Stimulated activated CD8-positive, alpha-beta memory T cell treated with anti-CD3 and anti-CD28 coated beads, Interleukin-4, amount 100 ng/mL, for 1 hour (primary cell): ENCODE measurements around the gene SUFU.
A peak's percentile ranks its signal among the peaks of the same experiment; 100 is the strongest.

Source experiments
- DNase-seq, 2 donors: peaks; one replicate each; pipeline ENCODE4 v3.0.0-alpha.2; 2020; ENCODE audit warnings: low read depth in 2 of 2, low spot score in 1 of 2

Gene SUFU

DNA sequence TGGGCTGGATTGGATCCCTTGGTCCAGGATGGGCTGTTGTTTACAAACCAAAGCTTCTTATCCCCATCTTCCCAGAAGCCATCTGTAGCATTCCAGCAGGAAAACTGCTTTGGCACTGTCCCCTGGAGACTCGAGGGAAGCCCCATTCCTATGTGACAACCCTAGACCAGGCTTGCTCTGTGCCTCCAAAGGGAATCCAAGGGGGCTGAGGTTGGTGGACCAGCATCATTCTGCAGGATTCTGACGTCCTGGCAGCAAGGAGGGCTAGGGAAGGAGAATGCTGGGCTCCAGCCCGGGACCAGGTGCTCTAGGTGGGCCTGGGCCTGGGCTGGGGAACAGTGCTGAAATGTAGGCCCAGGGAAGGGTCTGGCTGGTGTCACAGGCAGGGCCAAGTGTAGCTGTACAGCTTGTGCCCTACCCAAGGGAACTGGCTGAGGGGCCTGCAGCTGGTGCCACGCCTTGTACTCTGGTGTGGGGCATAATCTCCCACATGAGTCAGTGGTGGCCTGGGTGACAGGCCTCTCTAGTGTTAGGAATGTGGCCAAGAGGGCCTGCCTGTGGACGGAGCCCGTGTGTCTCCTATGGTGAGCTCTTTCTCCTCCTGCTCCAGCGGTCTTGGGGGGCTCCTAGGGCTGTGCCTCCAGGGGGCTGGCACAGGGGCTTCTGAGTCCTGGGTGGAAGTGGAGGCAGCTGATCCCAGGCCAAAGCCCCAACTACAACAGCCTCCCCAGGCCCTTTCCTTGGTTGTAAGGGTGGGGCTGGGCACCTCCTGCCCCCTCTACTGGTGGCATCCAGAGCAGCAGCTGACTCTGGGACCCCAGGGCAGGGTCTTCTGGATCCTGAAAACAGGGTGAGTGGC is 165.7 kb downstream of the SUFU start:
- DNase-seq = no peak

DNA sequence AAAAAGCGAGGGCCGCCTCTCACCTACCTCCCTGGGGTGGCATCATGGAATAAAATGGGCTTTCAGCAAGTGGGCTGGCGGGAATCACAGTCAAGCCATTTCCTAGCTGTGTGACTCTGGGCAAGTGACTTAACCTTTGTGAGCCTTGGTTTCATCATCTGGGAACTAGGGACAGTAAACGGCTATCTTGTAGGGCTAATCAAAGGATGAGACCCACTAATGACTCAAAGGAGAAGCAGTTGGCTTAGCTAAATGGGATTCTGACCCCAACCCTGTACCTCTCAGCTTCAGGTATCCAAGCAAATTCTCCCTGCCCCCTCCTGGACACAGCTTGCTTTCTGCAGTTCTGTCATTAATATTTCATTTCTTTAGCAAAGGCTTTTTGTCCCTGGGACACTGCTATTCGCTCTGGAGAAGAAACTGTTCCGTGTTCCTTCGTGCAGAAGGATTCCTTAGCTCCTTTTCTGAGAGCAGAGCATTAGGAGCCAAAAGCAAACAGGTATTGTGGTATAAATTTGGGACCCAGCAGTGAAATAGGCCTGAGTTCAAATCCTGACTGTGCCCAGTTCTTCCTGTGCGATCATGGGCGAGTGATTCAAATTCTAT is 166.4 kb downstream of the SUFU start:
- no peak for DNase-seq

DNA sequence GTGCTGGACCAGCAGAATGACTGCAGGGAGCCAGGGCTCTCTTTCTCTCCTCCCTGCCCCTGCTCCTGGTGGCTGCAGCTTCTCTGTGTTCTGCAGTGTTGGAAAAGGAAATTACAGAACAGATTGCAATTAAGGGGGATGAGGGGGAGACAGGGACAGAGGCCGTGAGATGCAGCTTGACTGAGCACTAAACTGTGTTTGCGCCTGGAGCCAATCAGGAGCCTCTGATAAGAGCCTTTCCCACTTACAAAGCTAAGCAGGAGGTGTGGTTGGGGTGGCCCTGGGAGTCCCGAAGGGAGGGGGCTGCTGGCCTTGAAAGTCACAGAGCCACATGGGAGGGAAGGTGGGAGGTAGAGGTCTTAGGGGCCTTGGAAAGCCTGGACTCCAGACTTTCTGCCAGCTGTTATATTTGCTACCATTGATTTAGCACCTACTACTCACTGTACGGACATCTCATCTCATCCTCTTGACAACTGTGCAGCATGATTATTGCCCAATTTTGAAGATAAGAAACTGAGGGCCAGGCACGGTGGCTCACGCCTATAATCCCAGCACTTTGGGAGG is 167.2 kb downstream of the SUFU start:
- DNase-seq = no peak

DNA sequence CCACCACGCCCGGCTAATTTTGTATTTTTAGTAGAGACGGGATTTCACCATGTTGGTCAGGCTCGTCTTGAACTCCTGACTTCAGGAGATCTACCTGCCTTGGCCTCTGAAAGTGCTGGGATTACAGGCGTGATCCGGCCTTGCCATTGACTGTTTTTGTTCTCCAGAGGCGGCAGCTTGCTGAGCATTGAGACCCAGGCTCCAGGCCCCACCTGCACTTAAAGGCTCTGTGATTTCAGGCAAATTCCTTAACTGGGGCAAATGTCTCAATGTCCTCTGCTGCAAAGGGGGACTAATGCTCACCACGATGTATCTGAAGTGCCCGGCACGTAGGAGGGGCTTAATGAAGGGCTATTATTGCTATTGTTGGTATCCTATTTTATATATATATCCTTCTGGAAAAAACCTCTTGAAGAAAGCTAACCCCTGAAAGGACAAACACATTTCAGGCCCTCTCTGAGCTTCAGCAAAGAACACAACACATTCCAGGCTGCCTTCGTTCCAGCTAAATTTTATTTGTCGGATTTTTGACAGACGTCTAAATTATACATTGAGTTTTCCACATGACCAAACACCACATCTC is 169.6 kb downstream of the SUFU start:
- no peak for DNase-seq

DNA sequence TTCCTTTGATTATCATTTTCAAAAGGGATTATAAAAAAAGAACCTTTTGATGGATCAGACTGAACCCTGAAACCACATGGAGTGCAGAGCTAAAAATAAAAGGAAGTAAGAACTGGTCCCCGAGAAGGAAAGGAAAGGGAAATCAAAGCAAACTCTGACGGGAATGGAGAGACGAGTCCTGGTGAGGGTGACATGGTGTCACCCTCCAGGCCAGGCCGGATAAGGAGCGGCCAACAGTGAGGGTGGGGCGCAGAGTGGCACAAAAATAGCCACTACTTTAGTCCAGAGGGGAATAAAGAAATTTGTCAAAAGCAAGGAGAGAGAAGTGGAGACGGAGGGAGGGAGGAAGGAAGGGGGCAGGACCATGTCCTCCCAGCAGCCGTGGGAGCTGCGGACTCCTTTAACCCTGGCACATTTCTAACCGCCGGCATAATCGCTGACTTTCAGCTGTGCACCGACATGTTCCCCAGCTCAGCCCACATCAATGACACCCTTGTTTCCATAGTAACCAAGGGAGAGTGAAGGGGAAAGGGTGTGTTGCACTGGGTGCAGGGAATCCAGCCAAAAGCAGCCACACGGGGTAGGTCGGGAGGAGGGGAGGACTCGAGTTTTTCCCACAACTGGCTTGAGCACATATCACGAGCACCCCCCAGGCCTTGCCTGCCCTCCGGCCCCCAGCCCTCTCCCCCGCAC is 170.2 kb downstream of the SUFU start:
- DNase-seq = peak in 1 of 2 donors; percentile 35

DNA sequence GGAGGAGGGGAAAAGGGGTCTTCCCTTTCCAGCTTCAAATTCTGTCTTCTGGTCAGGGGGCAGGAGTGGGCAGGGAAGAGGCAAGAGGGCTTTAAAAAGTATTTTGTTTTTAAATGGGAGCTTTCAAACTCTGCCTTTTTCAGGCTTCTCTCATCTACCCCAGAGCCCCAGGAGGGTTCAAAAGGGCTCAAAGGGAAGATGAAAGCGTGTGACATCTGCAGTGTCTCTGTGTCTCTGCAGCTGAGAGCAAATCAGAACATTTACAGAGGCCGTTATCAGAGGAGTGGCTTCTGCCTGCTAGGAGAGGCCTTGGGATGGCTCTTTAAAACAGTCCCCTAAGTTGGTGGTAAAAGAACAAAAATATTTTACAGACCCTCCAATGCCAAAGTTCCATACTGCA is 170.8 kb downstream of the SUFU start:
- no peak for DNase-seq

DNA sequence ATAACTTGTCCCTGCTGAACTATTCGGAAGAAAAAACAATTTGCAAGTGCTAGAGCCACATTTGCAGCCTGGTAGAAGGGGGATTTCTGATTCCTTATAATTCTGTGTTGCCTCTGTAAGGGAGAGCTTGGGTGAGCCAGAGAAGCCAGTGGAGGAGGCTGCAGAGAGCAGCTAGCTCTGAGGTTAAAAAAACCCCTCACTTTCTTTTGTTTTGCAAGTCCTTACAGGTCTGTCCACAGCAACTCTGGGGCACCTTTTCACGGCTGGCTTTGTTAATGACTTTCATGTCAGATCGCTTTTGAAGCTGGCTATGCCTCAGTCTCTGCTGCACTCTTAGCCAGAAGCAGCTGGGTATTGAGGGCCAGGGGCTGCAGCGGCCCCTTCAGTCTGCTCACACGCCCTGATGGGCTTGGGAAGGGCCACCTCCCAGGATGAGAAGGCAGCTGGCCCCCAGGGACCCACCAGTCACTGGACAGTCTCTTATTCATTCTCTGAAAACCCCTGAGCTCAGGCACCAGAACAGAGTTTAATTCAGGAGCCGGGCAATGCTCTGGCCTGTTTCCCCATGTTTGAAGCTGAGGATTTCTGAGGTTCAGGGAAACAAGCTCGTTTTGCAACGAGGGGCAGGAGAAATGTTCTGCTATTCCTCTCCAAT is 171.4 kb downstream of the SUFU start:
- no peak for DNase-seq

DNA sequence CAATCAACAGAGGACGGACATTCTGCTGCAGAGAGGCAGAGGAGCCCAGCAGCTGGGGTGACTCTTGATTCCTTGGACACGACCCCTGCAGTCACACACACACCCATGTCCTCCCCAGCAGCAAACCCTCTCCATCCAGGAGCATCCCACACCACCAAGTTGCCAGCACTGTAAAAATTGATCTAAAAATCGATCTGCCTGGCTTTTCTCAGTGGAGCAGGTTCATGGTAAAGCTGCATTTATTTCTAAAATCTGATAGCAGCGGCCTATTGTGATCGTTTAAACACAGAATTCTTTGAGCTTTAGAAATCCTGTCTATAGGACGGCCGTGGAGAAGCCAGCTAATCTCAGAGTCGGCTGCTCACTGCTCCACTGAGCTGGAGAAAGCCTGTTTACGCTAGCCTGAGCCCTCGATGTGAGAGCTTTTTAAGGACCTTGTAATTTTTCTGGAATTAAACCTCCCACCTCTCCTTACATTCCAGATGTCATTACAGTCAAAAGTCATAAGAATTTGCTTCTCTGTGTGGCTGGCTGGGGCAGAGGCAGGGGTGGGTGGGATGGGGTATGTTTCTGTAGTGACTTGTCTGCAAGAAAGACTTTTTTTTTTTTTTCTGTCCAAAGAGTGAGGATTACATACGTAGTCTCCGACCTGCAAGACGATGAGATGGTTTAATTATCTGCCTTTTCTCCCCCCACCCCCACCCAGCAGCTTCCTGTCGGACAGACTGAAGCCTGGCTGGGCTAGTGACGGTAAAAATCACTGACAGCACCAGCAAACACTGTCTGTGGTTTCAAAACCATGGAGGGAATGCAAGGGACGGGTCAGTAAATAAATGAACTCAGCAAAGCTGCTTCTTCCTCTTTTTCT is 172.1 kb downstream of the SUFU start:
- no peak for DNase-seq

DNA sequence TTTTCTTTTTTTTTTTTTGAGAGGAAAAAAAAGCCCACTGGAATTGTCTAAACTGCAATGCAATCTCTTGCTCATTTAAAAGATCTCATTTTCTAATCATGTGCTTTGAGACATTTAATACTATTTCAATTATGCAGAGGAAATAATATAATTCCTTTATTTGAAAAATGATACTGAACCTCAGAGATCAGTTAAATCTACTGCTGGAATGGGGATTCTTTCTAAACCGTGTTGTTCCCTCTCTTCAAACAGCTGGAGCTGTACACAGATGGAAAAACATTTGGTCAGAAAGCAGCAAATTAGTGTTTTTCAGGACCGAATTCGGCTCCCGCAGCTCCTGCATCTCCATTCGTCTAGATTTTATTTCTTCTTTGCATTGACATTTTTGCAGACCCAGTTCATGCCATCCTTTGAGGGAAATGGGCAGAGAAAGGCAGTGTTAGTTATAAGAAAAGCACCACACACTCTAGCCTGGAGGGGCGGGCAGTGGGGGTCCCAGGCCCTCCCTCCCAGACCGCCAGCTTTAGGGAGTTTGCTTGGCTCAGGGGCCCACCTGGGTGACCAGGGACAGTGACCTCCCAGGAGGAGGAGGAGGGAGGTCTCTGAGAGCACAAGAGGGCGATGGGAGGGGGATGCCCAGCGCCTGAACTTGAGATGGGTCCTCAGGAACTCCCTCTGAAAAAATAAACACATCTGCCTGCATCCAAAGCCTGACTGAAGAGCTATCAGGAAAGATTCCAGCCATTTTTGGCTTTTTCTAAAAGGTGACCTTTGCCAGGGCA is 173.0 kb downstream of the SUFU start:
- no peak for DNase-seq

DNA sequence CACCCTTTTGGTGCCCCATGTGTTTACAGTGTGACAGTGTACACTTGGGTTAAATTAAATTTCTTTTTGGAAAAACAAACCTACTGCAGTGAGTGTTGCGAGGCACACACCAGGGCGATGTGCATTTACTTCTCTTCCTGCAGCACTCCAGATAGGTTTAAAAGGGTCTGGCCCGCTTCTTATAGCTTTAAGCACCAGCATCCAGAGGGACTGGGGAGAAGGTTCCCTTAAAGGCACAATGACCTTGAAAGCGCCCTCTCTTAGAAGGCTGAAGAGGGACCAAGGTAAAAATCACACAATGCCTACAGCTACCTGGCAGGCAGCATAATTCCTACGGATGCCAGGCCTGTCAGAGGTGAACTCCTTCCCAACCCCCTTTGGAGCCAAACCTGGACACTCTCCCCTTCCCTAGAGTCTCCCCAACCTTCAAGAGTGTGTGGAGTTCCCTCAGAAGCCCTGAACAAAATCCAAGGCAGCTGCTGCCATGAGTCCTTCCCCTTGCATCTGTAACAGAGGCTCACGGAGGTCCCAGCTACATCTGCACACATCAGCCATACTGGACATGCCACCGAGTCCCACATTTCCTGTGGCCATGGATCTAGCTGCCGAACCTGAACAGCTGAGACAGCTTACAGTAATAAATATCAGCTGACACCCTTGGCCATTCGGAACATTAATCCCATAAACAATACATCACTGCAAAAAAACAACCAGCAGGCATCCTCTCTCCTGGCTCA is 173.7 kb downstream of the SUFU start:
- DNase-seq = no peak

DNA sequence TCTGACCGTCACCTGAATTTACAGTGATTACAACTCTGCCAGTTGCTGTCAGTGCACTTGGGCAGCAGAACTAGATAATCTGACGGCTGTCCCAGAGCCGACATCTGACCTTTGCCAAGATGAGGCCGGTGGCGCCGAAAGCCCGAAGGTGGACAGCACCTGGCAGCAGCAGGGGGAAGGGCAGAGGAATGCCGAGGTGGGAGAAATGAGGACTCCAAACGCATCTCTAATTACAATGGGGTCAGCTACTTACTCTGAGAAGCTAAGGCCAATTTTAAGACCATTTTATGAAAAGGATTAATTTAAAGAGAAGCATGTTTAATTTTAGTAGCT is 174.3 kb downstream of the SUFU start:
- no peak for DNase-seq

DNA sequence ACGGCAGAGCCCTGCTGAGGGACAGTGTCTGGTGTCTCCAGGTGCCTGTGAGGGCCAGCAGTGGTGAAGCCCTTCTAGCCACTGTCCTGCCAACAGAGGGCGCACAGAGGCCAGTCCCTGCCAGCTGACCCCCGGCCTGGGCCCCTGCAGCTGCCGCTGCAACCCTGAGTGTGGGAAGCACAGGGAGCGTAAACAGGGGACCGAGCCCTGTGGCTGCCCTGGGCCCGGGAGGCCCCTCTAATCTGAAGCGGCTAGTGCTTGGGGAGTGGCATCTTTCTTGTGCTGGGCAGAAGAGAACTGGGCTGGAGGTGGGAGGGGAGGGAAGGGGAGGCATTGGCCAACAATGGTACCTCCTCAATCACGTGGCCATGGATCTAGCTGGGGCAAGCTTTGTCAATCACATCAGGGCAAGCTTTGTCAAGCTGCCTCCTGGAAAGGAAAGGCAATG is 175.1 kb downstream of the SUFU start:
- no peak for DNase-seq

DNA sequence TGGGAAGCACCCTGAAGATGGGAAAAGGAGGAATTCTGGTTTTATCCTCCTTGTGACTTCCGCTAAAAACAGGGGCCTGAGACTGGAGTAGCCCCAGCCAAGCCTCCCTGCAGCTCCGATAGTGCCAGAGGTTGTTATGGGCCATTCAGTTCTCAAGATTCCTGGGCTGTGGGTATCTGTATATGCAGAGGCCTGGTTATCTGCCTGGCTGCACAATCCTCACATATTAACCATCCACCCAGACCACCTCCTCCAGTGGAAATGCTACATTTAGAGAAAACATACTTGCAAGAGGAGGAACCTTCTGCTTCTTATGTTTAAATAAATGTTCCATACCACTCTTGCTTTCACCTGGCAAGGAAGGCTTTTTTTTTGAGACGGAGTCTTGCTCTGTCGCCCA is 175.8 kb downstream of the SUFU start:
- no peak for DNase-seq

DNA sequence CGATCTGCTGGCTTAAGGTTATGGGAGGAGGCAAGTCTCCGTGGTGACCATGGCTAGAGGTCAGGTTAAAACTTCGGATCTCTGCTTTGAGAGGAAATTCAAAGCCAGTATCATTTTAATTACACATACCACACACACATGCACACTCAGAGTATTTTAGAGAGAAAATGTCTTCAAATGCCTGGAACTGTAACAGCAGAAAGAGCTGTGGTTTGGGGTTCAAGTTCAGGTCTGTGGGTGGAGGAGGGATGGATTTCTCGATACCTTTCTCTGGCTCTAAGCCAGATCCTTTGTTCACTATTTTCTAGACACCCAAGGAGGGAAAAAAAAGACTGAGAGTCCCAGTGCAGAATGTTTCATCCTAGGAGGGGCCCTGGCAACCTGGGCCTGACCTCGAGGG is 177.9 kb downstream of the SUFU start:
- no peak for DNase-seq

DNA sequence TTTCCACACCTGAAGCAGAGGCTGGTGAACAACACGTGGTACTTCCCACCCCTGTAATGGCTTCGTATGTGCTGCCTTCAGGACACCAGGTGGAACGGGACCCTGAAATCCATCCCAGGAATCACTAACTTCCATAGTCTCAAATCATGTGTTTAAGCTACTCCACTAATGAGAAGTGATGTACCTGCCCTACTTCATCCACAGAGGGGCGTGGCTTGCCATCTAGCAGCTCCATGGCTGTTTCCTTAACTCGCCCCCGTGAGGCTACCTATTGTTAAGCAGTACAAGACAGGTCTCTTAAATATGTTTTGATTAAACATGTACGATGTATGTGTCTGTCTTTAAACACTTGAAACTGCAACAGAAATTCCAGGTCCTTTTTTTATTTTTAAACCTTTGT is 178.6 kb downstream of the SUFU start:
- DNase-seq = no peak

DNA sequence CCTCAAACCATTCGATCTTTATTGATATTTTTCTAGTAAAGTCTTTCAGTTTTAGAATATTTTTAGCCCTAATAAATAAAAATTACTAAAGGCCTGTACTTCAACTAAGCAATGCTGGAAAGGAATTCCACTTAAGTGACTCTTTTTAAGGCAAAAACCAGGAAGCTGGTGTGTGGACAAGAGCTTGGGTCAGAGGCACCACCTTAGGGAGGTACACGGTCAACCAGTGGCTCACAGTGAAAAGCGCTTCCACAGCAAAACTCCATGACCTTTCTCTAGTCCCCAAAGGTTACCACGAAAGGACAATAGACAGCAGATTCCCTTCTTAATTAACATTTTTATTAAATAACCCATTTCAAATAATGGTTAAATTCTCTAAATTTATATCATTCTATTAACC is 179.2 kb downstream of the SUFU start:
- no peak for DNase-seq
